HG03575 (cell line): ENCODE data around the gene LCP1.
"Not testable (repeated sequence)": the region's sequence is repeated elsewhere in the genome, so short reads cannot be mapped to it uniquely, and the experiment has no call there.

Source experiments
- ATAC-seq: cut with Tn5 transposase; IDR thresholded peaks from one replicate; pipeline ENCODE4 v1.9.1; 2021; ENCODE audit not compliant: unreplicated experiment, insufficient number of reproducible peaks, low FRiP score; ENCODE audit errors: extremely low read depth

LCP1 gene

DNA sequence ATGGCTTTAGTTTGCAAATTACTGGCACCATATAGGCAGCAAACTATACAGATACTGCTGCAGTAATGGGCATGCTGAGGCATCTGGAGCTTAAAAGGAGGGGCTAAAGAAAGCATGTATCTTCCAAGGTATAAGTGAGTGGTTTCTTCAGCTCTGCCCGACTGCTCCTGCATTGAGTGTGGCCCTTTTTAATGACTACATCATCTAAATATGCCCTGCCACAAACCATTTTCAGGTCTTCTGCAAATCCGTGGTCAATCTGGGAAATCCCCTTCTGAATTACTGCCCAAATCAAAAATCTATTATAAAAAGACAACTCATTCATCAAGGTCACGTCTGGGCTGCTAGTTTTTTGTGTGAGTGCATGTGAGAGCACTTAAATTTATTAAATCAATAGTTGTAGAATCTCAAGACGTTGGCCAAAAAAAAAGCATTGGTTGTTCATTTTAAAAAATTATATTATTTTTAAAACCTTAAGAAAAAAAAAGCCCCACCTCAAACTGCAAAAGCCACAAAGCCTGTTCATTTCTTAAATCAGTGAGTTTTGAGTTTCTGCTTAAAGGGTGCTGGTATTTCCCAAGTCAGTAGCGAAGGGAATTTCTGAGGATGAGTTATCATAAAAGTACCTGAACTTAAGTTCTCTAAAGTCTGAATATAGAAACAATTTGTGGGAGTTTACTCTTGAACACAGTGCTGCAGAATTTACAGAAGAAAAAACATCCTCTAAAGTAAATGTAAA is 16.3 kb downstream of the LCP1 start:
- ATAC-seq, result no peak

- no peak for ATAC-seq
These were observed 17.3 kb downstream of the LCP1 start for GRCh38 chr13:46164661-46165060.

DNA sequence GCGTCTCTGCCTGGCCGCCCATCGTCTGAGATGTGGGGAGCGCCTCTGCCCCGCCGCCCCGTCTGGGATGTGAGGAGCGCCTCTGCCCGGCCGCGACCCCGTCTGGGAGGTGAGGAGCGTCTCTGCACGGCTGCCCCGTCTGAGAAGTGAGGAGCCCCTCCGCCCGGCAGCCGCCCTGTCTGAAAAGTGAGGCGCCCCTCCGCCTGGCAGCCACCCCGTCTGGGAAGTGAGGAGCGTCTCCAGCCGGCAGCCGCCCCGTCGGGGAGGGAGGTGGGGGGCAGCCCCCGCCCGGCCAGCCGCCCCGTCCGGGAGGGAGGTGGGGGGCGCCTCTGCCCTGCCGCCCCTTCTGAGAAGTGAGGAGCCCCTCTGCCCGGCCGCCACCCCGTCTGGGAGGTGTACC is 19.2 kb downstream of the LCP1 start:
- not testable (repeated sequence) for ATAC-seq

- no peak for ATAC-seq
These were observed 21.4 kb downstream of the LCP1 start for GRCh38 chr13:46160471-46161066.

GRCh38 chr13:46160065-46160464 is 21.9 kb downstream of the LCP1 start:
- no peak for ATAC-seq

DNA sequence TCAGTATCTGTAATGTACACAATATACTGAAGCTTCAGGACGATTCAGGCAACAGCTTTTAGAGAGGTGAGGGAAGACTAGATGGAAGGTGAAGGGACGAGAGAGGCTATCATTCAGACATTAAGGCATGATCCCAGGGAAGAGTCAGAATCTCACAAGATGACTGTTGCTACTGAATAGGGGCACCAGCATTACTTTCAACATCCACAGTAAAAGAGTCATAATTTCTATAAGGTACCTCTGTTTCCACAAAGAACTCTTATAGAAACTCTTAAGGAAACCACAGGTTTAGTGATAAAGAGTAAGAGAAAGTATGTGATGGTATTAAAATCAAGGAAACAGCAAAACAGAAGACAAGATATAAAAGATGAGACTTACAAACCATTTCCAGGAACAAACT is 23.0 kb downstream of the LCP1 start:
- no peak for ATAC-seq

DNA sequence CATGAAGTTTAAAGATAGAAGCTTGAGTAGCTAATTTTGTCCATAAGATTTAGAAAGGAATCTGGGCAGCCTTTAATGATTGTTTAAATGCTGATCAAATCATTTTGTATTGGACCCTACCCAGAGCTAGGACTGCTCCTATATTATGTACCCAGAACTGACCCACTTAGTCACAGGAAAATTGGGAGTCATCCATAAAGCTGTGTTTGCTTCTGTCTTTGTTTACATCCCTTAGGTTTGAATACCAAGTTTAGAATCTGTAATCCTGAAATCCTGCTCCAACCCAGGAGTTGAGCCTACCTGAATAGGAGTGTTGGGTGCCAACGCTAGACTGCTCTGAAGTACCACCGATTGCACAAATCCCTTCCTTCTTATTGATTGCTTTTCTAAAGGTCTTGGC is 23.8 kb downstream of the LCP1 start:
- no peak for ATAC-seq

- no peak for ATAC-seq
These were observed 27.7 kb downstream of the LCP1 start for GRCh38 chr13:46154136-46154801.

GRCh38 chr13:46152627-46153328 is 29.2 kb downstream of the LCP1 start:
- no peak for ATAC-seq

- ATAC-seq, result no peak
These were observed 31.8 kb downstream of the LCP1 start for GRCh38 chr13:46150134-46150693.

GRCh38 chr13:46149272-46150133 is 32.5 kb downstream of the LCP1 start:
- no peak for ATAC-seq

GRCh38 chr13:46146898-46147297 is 35.1 kb downstream of the LCP1 start:
- no peak for ATAC-seq

- ATAC-seq, result no peak
These were observed 36.0 kb downstream of the LCP1 start for GRCh38 chr13:46145950-46146349.

DNA sequence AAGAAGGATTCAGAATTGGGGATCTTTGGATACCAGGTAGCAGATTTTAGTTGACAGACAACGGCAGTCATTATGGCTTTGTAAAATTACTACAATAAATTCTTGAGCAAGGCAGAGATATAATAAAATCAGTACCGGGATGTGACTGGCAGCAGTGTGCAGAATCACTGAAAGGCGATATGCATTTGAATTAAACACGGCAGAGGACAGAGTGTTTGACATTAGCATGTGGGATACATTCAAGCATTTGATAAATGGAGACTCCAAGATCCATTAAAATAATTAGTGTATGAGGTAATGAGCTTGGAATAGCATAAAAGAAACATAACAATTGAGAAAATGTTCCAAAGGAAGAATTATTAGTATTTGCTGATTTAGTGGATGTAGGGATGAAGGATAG is 36.8 kb downstream of the LCP1 start:
- no peak for ATAC-seq

- ATAC-seq, result no peak
These were observed 38.7 kb downstream of the LCP1 start for GRCh38 chr13:46143184-46143701.

- no peak for ATAC-seq
These were observed 39.2 kb downstream of the LCP1 start for GRCh38 chr13:46142776-46143175.

DNA sequence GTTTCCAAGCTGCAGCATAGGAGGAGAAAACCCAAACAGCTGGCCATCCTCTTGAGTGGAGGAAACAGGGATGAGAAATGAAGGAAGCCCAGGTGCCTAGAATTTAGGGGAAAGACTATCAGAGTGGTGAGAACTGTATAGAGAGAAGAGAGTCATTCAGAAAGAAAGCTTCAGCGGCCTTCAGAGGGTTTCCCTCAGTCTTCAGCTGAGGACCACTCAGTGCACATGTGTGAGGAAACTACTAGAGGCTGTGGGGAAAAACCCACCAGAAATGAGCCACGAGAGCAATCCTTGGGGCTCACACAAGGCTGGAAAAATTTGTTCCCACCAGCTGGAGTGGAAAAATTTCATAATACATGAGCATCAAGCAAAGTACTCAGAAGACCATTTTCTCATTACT is 41.9 kb downstream of the LCP1 start:
- ATAC-seq, result no peak

- ATAC-seq, result no peak
These were observed 44.2 kb downstream of the LCP1 start for GRCh38 chr13:46137627-46138317.
